Liver (tissue), 3 donors: Measurements from ENCODE around the gene RHO.

Experiments used
- ATF3 ChIP-seq: IDR thresholded peaks from 2 replicates; pipeline ENCODE4 v1.6.1; 2016; ENCODE audit warnings: antibody characterized with exemption
- CTCF ChIP-seq: fragments of 150-350 bp; IDR thresholded peaks from 2 replicates; pipeline ENCODE4 v1.5.1; 2017; ENCODE audit warnings: improper control_type of control experiment, low read depth, low read length; ENCODE audit not compliant: missing input control
- FOXA1 ChIP-seq: IDR thresholded peaks from 2 replicates; pipeline ENCODE4 v1.6.1; 2016; ENCODE audit warnings: antibody characterized with exemption
- GABPA ChIP-seq, 2 donors: IDR thresholded peaks in 1 of 2; conservative IDR thresholded peaks in 1 of 2; 2 replicates each; pipeline ENCODE4 v1.6.1; 2016; ENCODE audit warnings: antibody characterized with exemption in 2 of 2, mild to moderate bottlenecking in 1 of 2, moderate library complexity in 1 of 2
- JUND ChIP-seq, 2 donors: IDR thresholded peaks; 2 replicates each; pipeline ENCODE4 v1.6.1; 2016; ENCODE audit warnings: antibody characterized with exemption in 2 of 2
- MAX ChIP-seq: IDR thresholded peaks from 2 replicates; pipeline ENCODE4 v1.6.1; 2016; ENCODE audit warnings: antibody characterized with exemption
- REST ChIP-seq: IDR thresholded peaks from 2 replicates; pipeline ENCODE4 v1.6.1; 2016; ENCODE audit warnings: antibody characterized with exemption, mild to moderate bottlenecking
- SP1 ChIP-seq: IDR thresholded peaks from 2 replicates; pipeline ENCODE4 v1.6.1; 2018; ENCODE audit warnings: antibody characterized with exemption, mild to moderate bottlenecking
- TAF1 ChIP-seq: conservative IDR thresholded peaks from 2 replicates; pipeline ENCODE4 v1.6.1; 2016; ENCODE audit warnings: antibody characterized with exemption, mild to moderate bottlenecking
- ZBTB33 ChIP-seq: IDR thresholded peaks from 2 replicates; pipeline ENCODE4 v1.6.1; 2016; ENCODE audit warnings: antibody characterized with exemption
- donor health status: healthy.
- donor health status: healthy.

- no peak for TF ChIP-seq CTCF
- TF ChIP-seq MAX, result no peak
- no peak for TF ChIP-seq FOXA1
- TF ChIP-seq REST, result no peak
- TF ChIP-seq GABPA (IDR thresholded peaks at IDR 0.05 in 1 of 2, conservative IDR thresholded peaks at IDR 0.05 in 1 of 2), result no peak
- no peak for TF ChIP-seq TAF1
- no peak for TF ChIP-seq ZBTB33
- no peak for TF ChIP-seq JUND (IDR thresholded peaks at IDR 0.05)
- no peak for TF ChIP-seq SP1
- TF ChIP-seq ATF3, result no peak
These were observed 4.4 kb upstream of the RHO start for GRCh38 chr3:129524081-129524480.
